BLaER1 (cell line): ENCODE measurements around the gene PRODH2.

Experiments used
- H3K27ac ChIP-seq: shearing (Covaris generic); formaldehyde crosslinking; 2 replicates; pipeline ENCODE4 v1.8.1; 2022
- H3K27me3 ChIP-seq: shearing (Covaris generic); formaldehyde crosslinking; 2 replicates; pipeline ENCODE4 v1.8.1; 2022
- H3K36me3 ChIP-seq: shearing (Covaris generic); formaldehyde crosslinking; 2 replicates; pipeline ENCODE4 v1.8.1; 2022
- H3K4me1 ChIP-seq: shearing (Covaris generic); formaldehyde crosslinking; 2 replicates; pipeline ENCODE4 v1.8.1; 2022
- H3K4me2 ChIP-seq: shearing (Covaris generic); formaldehyde crosslinking; 2 replicates; pipeline ENCODE4 v1.8.1; 2022
- H3K4me3 ChIP-seq: shearing (Covaris generic); formaldehyde crosslinking; 2 replicates; pipeline ENCODE4 v1.8.1; 2022
- H3K9ac ChIP-seq: shearing (Covaris generic); formaldehyde crosslinking; 2 replicates; pipeline ENCODE4 v1.8.1; 2022
- H3K9me3 ChIP-seq: shearing (Covaris generic); formaldehyde crosslinking; 2 replicates; pipeline ENCODE4 v1.8.1; 2022
- H4K20me1 ChIP-seq: shearing (Covaris generic); formaldehyde crosslinking; 2 replicates; pipeline ENCODE4 v1.8.1; 2022
- Cebpa-rat ChIP-seq: shearing (Covaris generic); IDR thresholded peaks from 2 replicates; pipeline ENCODE4 v1.8.1; 2022

PRODH2 gene

DNA sequence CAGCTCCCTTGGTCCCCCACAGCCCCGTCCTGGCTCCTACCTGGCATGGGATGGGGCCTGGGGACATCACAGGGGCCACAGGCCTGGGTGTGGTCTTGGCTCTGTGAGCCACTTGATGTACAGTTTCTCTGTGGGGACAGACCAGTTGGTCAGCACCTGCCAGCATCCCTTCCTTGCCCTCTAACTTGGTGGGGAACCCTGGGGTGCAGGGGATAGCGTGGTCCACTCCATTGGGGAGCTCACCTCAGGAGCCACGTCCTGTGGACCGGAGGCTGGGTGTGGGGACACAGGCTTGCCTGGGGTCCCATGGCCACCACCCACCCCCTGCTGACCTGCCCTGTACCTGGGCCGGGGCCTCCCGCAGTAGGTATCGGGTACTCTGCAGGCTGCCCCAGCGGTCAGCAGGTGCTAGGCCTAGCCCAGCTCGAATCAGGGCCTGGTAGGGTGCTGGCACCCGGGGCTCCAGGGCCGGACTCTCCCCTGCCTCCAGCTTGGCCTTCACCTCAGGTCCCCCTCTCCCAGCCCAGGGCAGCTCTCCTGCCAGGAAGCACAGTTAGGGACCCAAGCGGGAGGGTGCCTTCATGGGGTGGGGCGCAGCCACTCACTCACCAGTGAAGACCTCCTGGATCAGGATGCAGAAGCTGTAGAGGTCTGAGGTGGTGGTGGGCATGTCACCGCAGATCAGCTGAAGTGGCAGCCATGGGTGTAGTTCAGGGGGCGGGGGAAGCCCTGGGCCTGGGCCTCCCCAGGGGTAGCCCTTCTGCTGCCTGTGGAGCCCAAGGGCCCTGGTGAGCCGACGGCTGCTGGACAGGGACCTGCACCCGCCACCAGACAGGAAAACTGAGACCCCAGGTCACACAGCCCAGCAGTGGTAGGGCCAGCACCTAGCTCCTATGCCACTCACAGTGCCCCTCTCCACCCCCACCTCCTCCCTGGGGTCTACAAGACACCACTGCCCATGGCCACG lies 22.4 kb downstream of the PRODH2 start:
- H4K20me1 ChIP-seq = peaks cover 9% of the 10 kb centered on the region; the same call in 1 of the 2 replicates
- peak overlapping the region; percentile 76 for H3K4me2 ChIP-seq
- peaks cover 45% of the 10 kb centered on the region for H3K4me1 ChIP-seq
- H3K9me3 ChIP-seq = no peaks in the 10 kb centered on the region
- TF ChIP-seq Cebpa-rat = no peak
- H3K27ac ChIP-seq = peak overlapping the region; percentile 35; the same call in 1 of the 2 replicates
- no peaks in the 10 kb centered on the region for H3K27me3 ChIP-seq
- H3K4me3 ChIP-seq = no peak overlapping the region
- H3K9ac ChIP-seq = no peak overlapping the region
- peaks cover 38% of the 10 kb centered on the region for H3K36me3 ChIP-seq

- peaks cover 9% of the 10 kb centered on the region; the same call in 1 of the 2 replicates for H4K20me1 ChIP-seq
- peaks cover 45% of the 10 kb centered on the region for H3K4me1 ChIP-seq
- H3K4me2 ChIP-seq = no peak overlapping the region
- peak overlapping the region; percentile 30; the same call in 1 of the 2 replicates for H3K27ac ChIP-seq
- H3K27me3 ChIP-seq = no peaks in the 10 kb centered on the region
- no peak overlapping the region; the same call in 1 of the 2 replicates for H3K9ac ChIP-seq
- H3K9me3 ChIP-seq = no peaks in the 10 kb centered on the region
- H3K4me3 ChIP-seq = no peak overlapping the region
- H3K36me3 ChIP-seq = peaks cover 45% of the 10 kb centered on the region
- TF ChIP-seq Cebpa-rat = no peak
These were observed 23.3 kb downstream of the PRODH2 start for GRCh38 chr19:35789195-35789977.

DNA sequence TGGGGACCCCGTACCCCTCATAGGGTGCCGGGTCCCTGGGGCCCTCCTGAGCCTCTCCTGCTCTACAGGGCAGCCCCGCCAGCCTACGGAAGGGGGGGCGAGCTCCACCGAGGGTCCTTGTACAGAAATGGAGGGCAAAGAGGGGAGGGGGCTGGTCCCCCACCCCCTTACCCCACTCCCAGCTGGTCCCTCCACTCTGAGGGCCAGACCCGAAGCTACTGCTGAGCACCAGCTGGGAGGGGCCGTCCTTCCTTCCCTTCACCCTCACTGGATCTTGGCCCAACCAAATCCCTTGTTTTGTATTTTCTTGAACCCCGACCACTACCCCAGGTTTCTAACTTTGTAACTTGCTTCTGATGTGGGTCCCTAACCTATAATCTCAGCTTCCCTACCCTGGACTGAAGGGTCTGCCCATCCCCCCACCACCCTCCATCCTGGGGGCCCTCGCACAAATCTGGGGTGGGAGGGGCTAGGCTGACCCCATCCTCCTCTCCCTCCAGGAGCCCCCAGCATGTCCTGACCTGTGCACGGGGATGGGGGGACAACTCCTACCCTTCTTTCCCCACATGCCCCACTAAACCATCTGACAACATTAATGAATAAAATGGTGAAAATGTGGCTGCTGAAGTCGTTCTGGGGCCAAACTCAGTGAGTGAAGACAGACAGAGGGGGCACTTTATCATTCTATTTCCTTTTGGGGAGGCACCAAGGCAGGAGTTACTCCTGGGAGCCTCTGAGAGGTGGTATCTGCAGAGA lies 24.3 kb downstream of the PRODH2 start:
- TF ChIP-seq Cebpa-rat = no peak
- Histone ChIP-seq H3K27ac (peak overlapping the region; percentile 30; the same call in 1 of the 2 replicates), H3K27me3 (no peaks in the 10 kb centered on the region), H3K36me3 (peaks cover 50% of the 10 kb centered on the region), H3K9me3 (no peaks in the 10 kb centered on the region), H3K9ac (no peak overlapping the region), H3K4me2 (no peak overlapping the region), H4K20me1 (peaks cover 9% of the 10 kb centered on the region; the same call in 1 of the 2 replicates), H3K4me1 (peaks cover 40% of the 10 kb centered on the region), H3K4me3 (no peak overlapping the region)

DNA sequence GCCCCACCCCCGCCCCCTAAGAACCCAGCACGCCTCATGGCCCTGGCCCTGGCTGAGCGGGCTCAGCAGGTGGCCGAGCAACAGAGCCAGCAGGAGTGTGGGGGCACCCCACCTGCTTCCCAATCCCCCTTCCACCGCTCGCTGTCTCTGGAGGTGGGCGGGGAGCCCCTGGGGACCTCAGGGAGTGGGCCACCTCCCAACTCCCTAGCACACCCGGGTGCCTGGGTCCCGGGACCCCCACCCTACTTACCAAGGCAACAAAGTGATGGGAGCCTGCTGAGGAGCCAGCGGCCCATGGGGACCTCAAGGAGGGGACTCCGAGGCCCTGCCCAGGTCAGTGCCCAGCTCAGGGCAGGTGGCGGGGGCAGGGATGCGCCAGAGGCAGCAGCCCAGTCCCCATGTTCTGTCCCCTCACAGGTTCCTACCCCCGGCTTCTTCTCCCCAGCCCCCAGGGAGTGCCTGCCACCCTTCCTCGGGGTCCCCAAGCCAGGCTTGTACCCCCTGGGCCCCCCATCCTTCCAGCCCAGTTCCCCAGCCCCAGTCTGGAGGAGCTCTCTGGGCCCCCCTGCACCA lies 25.3 kb downstream of the PRODH2 start:
- Histone ChIP-seq H3K4me3 (no peak overlapping the region), H3K9ac (no peak overlapping the region), H3K36me3 (peaks cover 61% of the 10 kb centered on the region), H3K27me3 (no peaks in the 10 kb centered on the region), H3K27ac (no peak overlapping the region), H3K4me1 (peaks cover 40% of the 10 kb centered on the region), H3K4me2 (no peak overlapping the region), H4K20me1 (peaks cover 9% of the 10 kb centered on the region; the same call in 1 of the 2 replicates), H3K9me3 (no peaks in the 10 kb centered on the region)
- TF ChIP-seq Cebpa-rat = no peak

DNA sequence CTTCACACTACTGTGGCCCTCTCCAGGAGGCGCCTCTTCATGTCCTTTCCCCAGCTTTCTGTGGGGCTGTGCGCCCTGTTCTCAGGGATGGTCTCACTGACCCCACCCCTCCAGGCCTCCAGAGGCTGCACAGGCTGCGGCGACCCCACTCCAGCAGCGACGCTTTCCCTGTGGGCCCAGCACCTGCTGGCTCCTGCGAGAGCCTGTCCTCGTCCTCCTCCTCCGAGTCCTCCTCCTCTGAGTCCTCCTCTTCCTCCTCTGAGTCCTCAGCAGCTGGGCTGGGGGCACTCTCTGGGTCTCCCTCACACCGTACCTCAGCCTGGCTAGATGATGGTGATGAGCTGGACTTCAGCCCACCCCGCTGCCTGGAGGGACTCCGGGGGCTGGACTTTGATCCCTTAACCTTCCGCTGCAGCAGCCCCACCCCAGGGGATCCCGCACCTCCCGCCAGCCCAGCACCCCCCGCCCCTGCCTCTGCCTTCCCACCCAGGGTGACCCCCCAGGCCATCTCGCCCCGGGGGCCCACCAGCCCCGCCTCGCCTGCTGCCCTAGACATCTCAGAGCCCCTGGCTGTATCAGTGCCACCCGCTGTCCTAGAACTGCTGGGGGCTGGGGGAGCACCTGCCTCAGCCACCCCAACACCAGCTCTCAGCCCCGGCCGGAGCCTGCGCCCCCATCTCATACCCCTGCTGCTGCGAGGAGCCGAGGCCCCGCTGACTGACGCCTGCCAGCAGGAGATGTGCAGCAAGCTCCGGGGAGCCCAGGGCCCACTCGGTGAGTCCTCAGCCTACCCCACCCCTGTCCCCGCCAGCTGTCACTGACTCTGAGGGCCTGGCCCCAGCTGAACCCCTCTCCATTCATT lies 26.1 kb downstream of the PRODH2 start:
- H3K4me3 ChIP-seq = no peak overlapping the region
- peaks cover 11% of the 10 kb centered on the region; the same call in 1 of the 2 replicates for H4K20me1 ChIP-seq
- no peak overlapping the region for H3K4me2 ChIP-seq
- no peaks in the 10 kb centered on the region for H3K27me3 ChIP-seq
- H3K9ac ChIP-seq = no peak overlapping the region
- peaks cover 69% of the 10 kb centered on the region for H3K36me3 ChIP-seq
- peaks cover 39% of the 10 kb centered on the region for H3K4me1 ChIP-seq
- 0 out of 2 replicates have a peak overlapping the region, but pooled peaks have one; percentile 18 for H3K27ac ChIP-seq
- no peaks in the 10 kb centered on the region for H3K9me3 ChIP-seq
- no peak for TF ChIP-seq Cebpa-rat

DNA sequence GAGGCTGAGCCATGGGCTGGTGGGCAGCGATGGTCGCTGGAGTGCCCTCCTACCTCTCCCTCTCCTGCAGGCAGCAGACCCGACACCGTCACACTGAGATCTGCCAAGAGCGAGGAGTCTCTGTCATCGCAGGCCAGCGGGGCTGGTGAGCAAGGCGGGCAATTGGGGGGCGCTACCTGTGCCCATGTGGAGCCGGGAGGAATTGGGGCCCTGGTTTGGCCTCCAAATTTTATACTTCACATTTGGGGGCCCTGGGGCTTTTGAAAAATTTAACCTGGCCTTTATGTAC lies 27.4 kb downstream of the PRODH2 start:
- Histone ChIP-seq H3K9me3 (no peaks in the 10 kb centered on the region), H4K20me1 (peaks cover 13% of the 10 kb centered on the region; the same call in 1 of the 2 replicates), H3K27ac (no peak overlapping the region), H3K4me3 (no peak overlapping the region), H3K36me3 (peaks cover 79% of the 10 kb centered on the region), H3K4me2 (no peak overlapping the region), H3K4me1 (peaks cover 27% of the 10 kb centered on the region), H3K27me3 (no peaks in the 10 kb centered on the region), H3K9ac (no peak overlapping the region)
- no peak for TF ChIP-seq Cebpa-rat

DNA sequence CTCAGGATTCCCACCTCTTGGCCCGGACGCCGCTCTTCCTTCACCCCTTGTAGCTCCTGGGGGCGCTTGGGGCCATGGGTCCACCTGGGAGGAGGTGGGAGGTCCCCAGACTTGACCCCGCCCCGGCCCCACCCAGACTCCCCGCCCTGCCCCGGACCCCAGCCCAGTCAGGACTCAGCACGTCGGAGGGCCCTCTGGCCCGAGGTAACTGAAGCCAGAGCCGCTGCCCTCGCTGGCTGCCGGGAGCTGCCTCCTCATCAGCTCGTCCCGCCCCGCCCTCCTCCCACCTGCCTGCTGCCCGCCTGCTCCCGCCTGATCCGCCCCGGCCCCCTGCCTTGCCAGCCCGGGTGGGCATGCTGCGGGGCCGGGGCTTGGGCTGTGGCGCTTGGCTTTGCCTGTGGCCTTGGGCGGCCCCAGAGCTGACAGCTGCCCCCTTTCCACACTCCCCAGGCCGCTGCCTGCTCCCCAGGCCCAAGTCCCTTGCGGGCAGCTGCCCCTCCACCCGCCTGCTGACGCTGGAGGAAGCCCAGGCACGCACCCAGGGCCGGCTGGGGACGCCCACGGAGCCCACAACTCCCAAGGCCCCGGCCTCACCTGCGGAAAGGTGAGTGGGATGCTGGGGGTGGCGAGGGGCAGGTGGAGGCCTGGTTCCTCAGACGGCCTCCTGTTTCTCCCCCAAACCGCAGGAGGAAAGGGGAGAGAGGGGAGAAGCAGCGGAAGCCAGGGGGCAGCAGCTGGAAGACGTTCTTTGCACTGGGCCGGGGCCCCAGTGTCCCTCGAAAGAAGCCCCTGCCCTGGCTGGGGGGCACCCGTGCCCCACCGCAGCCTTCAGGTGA lies 27.9 kb downstream of the PRODH2 start:
- Histone ChIP-seq H3K9ac (no peak overlapping the region), H4K20me1 (peaks cover 13% of the 10 kb centered on the region; the same call in 1 of the 2 replicates), H3K4me3 (no peak overlapping the region), H3K27me3 (no peaks in the 10 kb centered on the region), H3K4me1 (peaks cover 24% of the 10 kb centered on the region), H3K9me3 (no peaks in the 10 kb centered on the region), H3K36me3 (peaks cover 85% of the 10 kb centered on the region), H3K27ac (no peak overlapping the region), H3K4me2 (no peak overlapping the region)
- no peak for TF ChIP-seq Cebpa-rat
